Ureter (tissue), 1 donor: ENCODE results near the gene ANAPC15. TPM values are rescaled to one million over a fixed set of nuclear protein-coding genes. Genes with fewer than 3 reads are reported as not detected.

Experiments used
- DNase-seq: peaks from one replicate; pipeline ENCODE4 v3.0.0-alpha.2; 2020; ENCODE audit warnings: low spot score
- total RNA-seq: library from RNA; stranded (reverse); gene quantifications from one replicate; pipeline ENCODE4 v1.2.4, GENCODE V29; 2023
- donor health status: DM: yes; HTN: yes; CAD: no.

The ANAPC15 gene
- total RNA-seq, 1 donor from 2014 or later = 43.6 TPM

DNA sequence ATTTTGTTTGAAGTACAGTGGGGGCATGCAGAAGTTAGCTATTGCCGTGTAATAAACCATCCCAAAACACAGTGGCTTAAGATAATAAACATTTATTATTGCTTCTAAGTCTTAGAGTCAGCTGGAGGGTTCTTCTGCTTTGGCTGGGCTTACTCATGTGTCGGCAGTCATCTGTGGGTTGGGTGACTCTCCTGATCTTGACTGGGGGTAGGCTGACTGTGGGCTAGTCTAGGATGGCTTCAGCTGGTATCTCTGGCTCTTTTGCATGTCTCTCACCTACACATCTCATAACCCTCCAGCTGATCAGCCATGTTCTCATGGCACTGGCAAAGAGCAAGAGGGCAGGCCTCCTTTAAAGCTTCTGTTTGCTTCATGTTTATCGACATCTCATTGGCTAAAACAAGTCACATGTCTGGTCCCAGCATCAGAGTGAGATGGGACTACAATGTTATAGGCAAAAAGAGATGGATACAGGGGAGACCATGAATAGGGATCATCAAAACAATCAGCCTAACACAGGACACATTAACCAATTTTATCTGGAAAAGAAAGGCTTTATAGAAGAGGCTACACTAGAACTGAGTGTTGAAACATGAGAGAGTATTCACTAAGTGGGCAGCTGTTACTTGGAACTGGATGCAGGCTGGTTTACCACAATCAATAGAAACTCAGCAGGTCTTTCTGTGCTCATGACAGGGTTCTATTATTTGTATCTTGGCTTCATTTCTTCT, 26.7 kb downstream of the ANAPC15 start:
- no peak for DNase-seq

DNA sequence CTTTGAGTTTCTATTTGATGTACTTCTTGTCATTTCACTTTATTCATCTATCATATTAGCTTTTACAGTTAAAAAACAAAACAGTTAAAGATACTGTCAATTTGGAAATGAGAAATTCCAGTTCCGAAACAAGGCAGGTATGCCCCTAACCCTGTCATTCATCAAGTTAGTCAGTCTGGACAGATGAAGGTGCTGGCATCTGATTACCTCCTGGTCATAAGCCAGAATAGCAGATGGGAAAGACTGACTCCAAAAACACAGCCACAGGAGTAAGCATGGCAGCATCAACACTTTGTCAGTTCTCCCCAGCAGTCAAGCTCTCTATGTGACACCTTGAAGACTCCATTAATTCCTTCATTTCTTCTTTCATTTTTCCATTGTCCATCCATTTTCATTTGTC, 27.5 kb downstream of the ANAPC15 start:
- no peak for DNase-seq

- DNase-seq = no peak
Measured at GRCh38 chr11:72084076-72084475, 28.4 kb downstream of the ANAPC15 start.

DNA sequence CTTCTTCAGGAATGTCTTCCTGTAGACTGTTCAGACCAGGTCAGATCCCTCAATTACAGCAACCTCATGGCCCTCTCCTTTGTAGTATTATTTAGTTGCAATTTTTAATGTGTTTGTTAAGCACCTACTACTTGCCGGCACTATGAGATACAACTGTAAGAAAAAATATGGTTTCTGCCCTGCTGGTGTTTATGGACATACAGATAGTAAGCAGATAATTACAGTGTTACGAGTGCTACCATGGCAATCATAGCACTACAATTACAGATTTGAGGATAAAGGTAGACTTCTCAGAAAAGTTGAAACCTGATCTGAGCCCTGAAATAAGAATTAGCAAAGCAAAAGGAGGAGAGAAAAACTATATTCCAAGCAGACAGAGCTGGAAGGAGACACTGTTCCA, 29.1 kb downstream of the ANAPC15 start:
- DNase-seq = no peak

GRCh38 chr11:72081821-72082453, 30.6 kb downstream of the ANAPC15 start:
- DNase-seq = no peak

GRCh38 chr11:72081184-72081644, 31.3 kb downstream of the ANAPC15 start:
- DNase-seq = no peak

- DNase-seq = peak; percentile 100
Measured at GRCh38 chr11:72080326-72081183, 31.9 kb downstream of the ANAPC15 start, which contains the start of the genes LRRC51 and NUMA1. Gene LRRC51, plus strand, starts transcription at chr11:72080850. Its CDS starts 8,234 bp downstream, at chr11:72089084. Gene NUMA1, minus strand, starts transcription at chr11:72080542. Its CDS starts 44,599 bp downstream, at chr11:72035943.

DNA sequence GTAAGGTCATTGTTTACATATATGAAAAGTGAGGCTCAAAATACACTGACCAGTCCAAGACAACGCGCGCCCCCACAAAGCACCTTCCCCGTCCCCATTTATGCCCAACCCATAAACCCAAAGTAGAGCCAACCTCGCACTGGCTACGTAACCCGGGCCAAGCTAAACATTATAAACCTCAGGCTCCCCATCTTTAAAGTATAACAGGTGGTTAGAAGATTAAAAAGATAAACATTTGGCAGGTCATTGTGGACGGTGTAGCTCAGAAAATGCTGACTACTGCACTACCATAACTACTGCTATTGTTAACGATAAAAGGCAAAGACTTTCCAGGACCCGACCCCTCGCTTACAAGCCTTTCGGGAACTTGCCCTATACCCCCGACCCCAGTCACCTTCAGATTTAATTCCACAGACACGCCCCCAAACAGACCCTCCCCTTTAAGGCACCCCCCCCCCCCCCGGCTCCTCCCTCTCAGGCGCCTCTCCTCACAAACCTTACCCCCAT, 32.6 kb downstream of the ANAPC15 start:
- no peak for DNase-seq

DNA sequence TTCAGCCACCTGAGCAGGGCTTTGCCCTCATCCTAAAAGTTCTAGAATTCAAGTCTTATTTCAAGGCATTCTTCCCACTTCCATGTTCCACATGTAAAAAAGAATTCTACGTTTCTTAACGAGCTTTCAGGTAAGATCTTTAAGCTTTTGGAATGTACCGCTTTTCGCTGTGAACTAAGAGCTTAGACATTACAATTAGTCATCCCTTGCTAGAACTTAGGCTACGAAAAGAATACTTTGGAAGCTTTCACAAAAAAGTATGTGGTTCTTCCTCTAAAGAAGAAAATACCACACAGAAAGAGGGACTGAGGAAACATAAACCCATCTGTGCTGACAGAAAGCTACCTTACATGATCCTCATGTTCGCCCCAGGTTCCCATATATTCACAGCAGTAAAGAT, 34.0 kb downstream of the ANAPC15 start:
- no peak for DNase-seq

- DNase-seq = no peak
Measured at GRCh38 chr11:72075756-72076155, 36.7 kb downstream of the ANAPC15 start.

DNA sequence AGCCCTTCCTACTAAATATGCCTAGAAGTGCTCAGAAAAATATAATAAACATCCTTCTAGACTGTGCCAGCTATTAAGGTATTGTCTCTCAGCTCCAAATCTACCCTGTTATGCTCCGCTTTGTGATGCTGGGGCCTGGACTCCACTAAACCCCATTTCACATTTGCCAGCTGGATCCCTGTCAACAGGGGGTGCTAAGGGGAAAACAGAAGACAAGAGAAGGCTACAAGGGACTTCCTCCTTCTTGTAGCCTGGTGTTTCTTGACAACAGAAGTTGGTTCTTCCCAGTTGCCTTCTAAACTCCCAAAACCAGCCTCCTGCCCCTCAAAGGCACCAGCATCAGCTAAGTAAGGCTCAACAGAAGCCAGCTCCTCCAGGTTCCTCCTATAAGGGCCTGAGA, 37.4 kb downstream of the ANAPC15 start:
- no peak for DNase-seq

DNA sequence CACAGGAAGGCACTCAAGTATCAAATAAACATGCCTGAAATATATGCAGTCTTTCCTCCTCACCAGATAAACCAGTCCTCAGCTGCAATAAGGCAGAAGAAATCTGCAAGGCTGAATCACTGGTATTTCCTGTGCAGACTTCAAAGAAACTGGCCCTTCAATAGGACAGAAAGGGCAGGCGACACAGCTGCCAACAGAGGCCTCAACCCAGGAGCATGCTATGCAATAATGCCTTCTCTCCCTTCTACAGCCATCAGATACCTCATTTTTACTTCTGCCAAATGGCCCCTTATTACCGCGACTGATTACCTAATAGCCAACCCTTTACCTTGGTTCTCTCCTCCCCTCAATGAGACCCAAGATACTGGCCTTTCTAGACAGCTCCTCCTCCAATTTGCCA, 40.1 kb downstream of the ANAPC15 start:
- DNase-seq = peak; percentile 52

GRCh38 chr11:72070491-72070890, 42.0 kb downstream of the ANAPC15 start:
- DNase-seq = no peak

- peak; percentile 83 for DNase-seq
Measured at GRCh38 chr11:72069787-72070251, 42.7 kb downstream of the ANAPC15 start.

DNA sequence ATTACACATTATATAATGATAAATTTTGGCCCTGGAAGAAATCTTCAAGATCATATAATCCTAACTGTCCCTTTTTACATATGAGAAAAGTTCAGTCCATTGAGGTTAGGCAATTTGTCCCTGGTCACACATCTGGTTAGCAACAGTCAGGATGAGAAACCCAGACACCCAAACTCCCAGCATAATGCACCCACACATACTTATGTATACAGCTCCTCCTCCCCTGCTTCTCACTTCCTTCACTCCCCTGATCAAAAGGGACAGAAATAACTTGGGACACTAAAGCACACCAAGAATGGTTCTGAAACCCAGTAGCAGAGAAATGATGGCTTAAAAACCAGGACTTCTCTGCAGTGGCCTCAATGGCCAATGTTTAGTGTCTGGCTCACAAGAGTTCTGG, 43.3 kb downstream of the ANAPC15 start:
- no peak for DNase-seq

DNA sequence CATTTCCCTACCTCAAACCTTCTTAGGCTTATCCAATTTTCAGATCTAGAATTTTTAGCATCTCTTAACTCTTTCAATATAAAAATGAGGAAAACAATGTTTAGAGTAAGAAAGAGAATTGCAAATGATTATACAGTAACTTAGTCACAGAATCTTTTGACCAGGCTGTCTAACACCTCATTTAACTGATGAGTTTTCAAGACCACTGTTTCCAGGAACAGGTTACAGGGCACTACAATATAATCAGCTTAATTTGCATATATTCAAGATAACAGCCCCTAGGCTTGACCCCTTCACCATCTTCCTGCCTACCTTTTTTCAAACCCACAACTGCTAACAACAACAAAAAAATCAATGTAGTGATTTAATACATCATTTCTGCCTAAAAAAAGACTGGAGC, 44.8 kb downstream of the ANAPC15 start:
- no peak for DNase-seq

DNA sequence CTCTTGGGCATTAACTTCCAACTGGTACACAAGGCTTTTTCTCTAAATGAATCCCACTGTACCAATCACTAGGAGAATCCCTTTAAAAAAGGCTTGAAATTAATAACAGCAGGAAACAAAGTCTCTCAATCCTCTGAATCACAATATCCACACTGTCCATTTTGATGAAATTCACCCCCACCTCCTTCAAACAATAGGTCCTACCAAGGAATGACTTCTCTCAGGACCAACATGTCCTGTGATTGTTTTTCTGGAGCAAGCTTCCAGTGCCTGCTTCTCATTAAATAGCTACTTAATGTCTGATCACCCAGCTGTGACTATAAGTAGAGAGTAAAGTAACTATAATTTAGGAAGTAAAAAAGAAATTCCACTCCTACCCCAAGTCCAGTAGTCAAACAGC, 45.2 kb downstream of the ANAPC15 start:
- no peak for DNase-seq

GRCh38 chr11:72066855-72067254, 45.6 kb downstream of the ANAPC15 start:
- DNase-seq = no peak

GRCh38 chr11:72061739-72062396, 50.6 kb downstream of the ANAPC15 start:
- peak; percentile 9 for DNase-seq
